Activated CD4-positive, alpha-beta T cell treated with anti-CD3 and anti-CD28 coated beads, Interleukin-2, amount 10 ng/mL, durations not matched to agents 24 days and 14 days (primary cell): ENCODE measurements around the gene IGF1R. TPM values are rescaled to one million over a fixed set of nuclear protein-coding genes. Genes with fewer than 3 reads are reported as not detected.

Source experiments
- DNase-seq: peaks from one replicate; pipeline ENCODE4 v3.0.0; 2022
- H3K27ac Mint-ChIP-seq: one replicate; pipeline ENCODE4 v1.8.0; 2022; ENCODE audit warnings: mild to moderate bottlenecking, mixed read lengths
- H3K27me3 Mint-ChIP-seq: one replicate; pipeline ENCODE4 v1.8.0; 2022; ENCODE audit warnings: mixed read lengths
- H3K36me3 Mint-ChIP-seq: one replicate; pipeline ENCODE4 v1.8.0; 2022; ENCODE audit warnings: low read depth, mild to moderate bottlenecking, mixed read lengths
- H3K4me1 Mint-ChIP-seq: one replicate; pipeline ENCODE4 v1.8.0; 2021; ENCODE audit warnings: mixed read lengths
- H3K4me3 Mint-ChIP-seq: one replicate; pipeline ENCODE4 v1.8.0; 2022; ENCODE audit warnings: mild to moderate bottlenecking, moderate library complexity, mixed read lengths
- H3K9me3 Mint-ChIP-seq: one replicate; pipeline ENCODE4 v1.8.0; 2021; ENCODE audit warnings: mixed read lengths
- intact Hi-C: fragments of 100-400 bp; cut with micrococcal nuclease; formaldehyde crosslinking; loops from one replicate; pipeline ENCODE4 v1.15.1; 2023
- total RNA-seq: library from RNA; stranded (reverse); gene quantifications from 2 replicates; pipeline ENCODE4 v1.2.3, GENCODE V29; 2022

IGF1R gene
- total RNA-seq, 1 donor from 2014 or later, result 35.3 TPM

DNA sequence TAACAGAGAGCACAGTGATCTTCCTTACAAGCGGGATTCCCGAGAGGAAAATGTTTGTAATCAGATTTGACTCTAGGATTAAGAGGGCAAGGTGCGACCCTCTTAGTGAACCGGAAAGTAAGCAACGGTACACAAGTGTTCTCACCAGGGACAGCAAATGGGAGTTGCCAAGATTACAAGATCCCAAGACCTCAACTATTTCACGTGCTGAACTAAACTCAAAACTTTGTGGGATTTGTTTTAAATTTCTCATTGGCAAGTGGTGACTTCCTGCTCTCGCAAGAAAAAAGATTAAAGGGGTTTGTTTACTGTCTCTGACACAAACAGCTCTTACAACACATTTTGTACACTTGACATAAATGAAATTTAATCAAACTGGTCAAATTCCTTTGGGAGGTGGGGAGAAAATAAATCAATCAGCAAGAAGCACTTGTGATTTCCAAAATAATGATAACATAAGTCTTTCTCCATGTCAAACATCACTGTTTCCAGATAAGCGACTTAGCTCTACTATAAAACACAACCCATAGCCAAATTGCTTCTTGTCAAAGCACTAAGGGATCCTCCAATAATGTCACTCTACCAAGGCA is 361.5 kb downstream of the IGF1R start:
- H3K4me1 Mint-ChIP-seq, result peaks cover 2% of the 10 kb centered on the region

DNA sequence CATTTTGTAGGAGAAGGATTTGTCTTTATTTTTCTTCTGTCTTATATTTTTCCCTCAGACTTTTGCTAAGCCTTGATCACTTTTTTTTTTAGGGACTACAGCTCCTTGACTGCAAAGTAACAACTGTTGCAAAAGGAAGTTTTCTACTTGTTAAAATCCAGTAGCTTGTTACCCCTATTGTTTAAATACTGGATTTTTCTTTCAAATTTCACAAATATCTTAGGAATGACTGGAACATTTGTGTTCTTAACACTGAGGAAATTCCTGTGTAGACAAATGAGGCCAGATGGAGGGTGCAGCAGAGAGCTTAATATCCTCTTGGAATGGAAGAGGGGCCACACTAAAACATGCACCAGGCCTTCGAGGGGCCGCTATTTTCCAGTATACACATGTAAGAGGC is 362.4 kb downstream of the IGF1R start:
- DNase-seq, result no peak
- H3K27ac Mint-ChIP-seq, result no peak overlapping the region
- no peaks in the 10 kb centered on the region for H3K9me3 Mint-ChIP-seq
- intact Hi-C loops, result loop anchor here (10.0 kb wide), 1 partner anchor 366 kb away; the partner anchor contains the start of gene IGF1R
- H3K4me3 Mint-ChIP-seq, result no peak overlapping the region
- H3K4me1 Mint-ChIP-seq, result peaks cover 2% of the 10 kb centered on the region
- no peaks in the 10 kb centered on the region for H3K36me3 Mint-ChIP-seq
- H3K27me3 Mint-ChIP-seq, result peaks cover 12% of the 10 kb centered on the region

More for the DNA sequence above, 361.5 kb downstream of the IGF1R start:
- Mint-ChIP-seq H3K4me3 (no peak overlapping the region), H3K9me3 (no peaks in the 10 kb centered on the region), H3K27ac (no peak overlapping the region), H3K27me3 (peaks cover 12% of the 10 kb centered on the region), H3K36me3 (no peaks in the 10 kb centered on the region)
- intact Hi-C loops, result loop anchor here (10.0 kb wide), 2 partner anchors 365 to 905 kb away; partner anchors contain the start of gene IGF1R
- no peak for DNase-seq
